SIG-M5 treated with dmso at 0.1 percent for 504 hours (cell line): ENCODE measurements around the gene RSPH3.

Source experiments
- DNase-seq: peaks from one replicate; lab custom pipeline; 2025; ENCODE audit not compliant: unreplicated experiment; lab: John Stamatoyannopoulos, UW

The RSPH3 gene

DNA sequence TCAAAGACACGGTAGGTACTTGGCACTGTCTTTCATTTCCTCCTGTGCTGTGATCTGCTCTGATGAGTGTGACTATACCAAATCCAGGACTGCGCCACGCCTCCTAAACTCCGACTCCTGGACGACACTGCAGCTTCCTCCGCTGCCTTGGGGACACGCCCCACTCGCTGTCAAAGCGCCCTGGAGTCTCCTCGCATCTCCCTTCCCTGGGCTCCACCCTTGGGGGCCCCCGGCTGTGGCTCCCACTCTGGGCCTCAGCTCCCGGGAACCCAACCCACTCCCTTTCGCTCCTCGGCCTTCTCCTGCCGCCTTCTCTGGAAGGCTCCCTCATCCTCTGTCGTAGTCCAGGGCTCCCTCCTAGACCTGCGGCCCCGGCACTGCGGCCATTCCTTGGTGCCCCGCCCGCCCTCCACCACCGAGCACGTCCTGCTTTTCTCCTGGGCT is 61.2 kb downstream of the RSPH3 start:
- peak; percentile 64 for DNase-seq

GRCh38 chr6:158938220-158938619 is 61.8 kb downstream of the RSPH3 start:
- DNase-seq, result no peak

DNA sequence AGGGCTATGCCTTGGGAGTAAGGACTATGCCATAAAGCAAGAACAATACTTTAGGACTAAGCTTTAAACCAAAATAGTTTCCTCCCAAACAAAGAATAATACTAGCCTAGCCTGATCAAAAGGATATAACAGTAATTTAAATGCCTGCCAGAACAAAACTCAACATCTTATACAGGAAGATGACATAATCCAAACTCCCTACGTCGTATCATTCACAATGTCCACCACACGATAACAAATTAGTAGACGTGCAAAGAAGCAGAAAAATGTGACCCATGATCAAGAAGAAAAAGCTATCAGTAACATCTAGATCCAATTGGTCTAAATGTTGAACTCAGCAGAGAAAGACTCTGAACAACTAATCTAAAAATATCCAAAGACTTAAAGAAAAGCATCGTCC is 65.8 kb downstream of the RSPH3 start:
- DNase-seq, result no peak

DNA sequence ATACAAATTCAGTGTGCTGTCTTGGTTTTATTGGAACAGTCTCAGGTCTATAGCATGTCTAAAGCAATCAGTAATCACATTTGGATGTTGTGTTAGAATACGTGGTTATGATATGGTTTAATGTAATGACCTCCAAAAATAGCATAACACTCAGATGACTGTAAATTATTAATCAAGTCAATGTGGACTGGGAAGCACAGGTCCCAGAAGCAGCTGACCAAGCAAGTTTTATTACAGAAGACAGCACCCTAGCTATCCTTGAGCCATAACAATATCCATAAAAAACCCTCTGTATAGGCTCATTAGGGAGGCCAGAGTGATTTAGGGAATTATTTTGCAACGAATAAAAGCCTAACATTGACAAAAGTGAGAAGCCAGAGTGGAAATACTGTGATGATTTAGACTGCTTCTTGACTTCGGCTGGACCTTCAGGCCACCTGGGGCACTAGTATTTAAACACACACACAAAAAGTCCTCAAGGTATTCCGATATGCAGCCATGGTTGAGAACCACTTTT is 66.9 kb downstream of the RSPH3 start:
- no peak for DNase-seq

DNA sequence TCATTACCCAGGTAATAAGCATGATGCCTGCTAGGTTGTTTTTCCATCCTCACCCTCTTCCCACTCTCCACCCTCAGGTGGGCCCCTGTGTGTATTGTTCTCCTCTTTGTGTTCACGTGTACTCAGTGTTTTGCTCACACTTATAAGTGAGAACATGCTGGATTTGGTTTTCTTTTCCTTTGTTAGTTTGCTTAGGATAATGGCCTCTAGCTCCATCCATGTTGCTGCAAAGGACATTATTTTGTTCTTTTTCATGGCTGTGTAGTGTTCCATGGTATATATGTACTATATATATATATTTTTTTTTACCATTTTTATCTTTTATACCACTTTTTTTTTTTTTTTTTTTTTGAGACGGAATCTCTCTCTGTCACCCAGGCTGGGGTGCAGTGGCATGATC is 71.9 kb downstream of the RSPH3 start:
- DNase-seq, result no peak

DNA sequence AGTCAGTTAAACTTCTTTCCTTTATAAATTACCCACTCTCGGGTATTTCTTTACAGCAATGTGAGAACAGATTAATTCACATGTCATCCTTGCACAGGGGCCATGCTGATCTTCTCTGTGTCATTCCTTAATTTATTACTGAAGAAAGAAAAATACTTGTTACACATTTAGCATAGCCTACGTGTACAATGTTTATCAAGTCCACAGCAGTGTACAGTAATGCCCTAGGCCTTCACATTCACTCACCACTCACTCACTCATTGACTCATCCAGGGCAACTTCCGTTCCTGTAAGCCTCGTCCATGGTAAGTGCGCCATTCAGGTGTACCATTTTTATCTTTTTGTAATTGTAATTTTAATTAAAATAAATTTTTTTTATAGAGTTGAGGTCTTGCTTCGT is 73.6 kb downstream of the RSPH3 start:
- DNase-seq, result no peak

DNA sequence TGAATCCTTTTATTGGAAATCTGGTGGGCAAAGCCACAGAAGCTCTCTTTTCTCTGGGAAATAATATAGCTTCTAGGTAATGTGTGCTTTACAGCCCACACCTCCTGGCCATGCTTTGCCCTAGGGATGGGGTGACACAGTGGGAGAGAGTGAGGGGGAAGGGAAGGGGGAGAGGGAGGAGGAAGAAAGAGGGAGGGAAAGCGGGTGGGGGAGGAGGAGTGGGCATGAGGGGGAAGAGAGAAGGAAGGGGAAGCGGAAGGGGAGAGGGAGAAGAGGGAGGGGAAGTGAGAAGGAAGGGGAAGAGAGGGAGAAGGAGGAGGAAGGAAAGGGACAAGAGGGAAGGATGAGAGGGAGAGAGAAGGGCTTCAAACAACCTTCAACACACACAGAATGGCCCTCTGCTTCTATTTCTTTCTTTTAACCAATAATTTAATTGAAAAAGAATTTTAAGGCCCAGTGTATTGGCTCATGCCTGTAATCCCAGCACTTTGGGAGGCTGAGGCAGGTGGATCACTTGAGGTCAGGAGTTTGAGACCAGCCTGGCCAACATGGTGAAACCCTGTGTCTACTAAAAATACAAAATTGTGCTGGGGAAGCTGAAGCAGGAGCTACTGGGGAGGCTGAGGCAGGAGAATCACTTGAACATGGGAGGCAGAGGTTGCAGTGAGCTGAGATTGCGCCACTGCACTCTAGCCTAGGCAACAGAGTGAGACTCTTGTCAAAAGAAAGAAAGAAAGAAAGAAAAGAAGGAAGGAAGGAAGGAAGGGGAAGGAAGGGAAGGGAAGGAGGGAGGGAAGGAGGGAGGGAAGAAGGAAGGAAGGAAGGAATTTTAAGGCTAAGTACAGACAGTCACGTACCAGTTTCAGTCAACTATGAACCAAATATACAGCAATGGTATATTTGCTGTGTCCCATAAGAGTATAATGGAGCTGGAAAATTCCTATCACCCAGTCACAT is 75.2 kb downstream of the RSPH3 start:
- DNase-seq, result no peak

GRCh38 chr6:158923805-158924498 is 76.0 kb downstream of the RSPH3 start:
- DNase-seq, result no peak
